GM21390 (cell line): ENCODE results near the gene CERK.
A peak's percentile ranks its signal among the peaks of the same experiment; 100 is the strongest.

ENCODE experiments used
- ATAC-seq: cut with Tn5 transposase; IDR thresholded peaks from one replicate; pipeline ENCODE4 v1.9.1; 2021; ENCODE audit not compliant: unreplicated experiment

Gene CERK

GRCh38 chr22:46749682-46750529 lies 11.9 kb upstream of the CERK start:
- ATAC-seq, result no peak

- no peak for ATAC-seq
Observed at GRCh38 chr22:46748908-46749675, 11.0 kb upstream of the CERK start.

GRCh38 chr22:46748206-46748907 lies 10.3 kb upstream of the CERK start:
- ATAC-seq, result no peak

GRCh38 chr22:46747646-46748045 lies 9.6 kb upstream of the CERK start:
- no peak for ATAC-seq

- ATAC-seq, result no peak
Observed at GRCh38 chr22:46746620-46747019, 8.6 kb upstream of the CERK start.

GRCh38 chr22:46746192-46746591 lies 8.1 kb upstream of the CERK start:
- ATAC-seq, result no peak

- no peak for ATAC-seq
Observed at GRCh38 chr22:46744581-46744980, 6.5 kb upstream of the CERK start.

GRCh38 chr22:46742576-46743221 lies 4.6 kb upstream of the CERK start:
- ATAC-seq, result no peak

- no peak for ATAC-seq
Observed at GRCh38 chr22:46741974-46742519, 4.0 kb upstream of the CERK start.

- ATAC-seq, result no peak
Observed at GRCh38 chr22:46740910-46741780, 3.1 kb upstream of the CERK start.

- no peak for ATAC-seq
Observed at GRCh38 chr22:46739094-46739870, 1.2 kb upstream of the CERK start.

GRCh38 chr22:46738647-46739093 lies 618 bp upstream of the CERK start:
- no peak for ATAC-seq

- peak; percentile 43 for ATAC-seq
Observed at GRCh38 chr22:46737105-46737975, 712 bp downstream of the CERK start.

GRCh38 chr22:46736705-46737104 lies 1.3 kb downstream of the CERK start:
- ATAC-seq, result no peak

GRCh38 chr22:46735747-46736608 lies 2.1 kb downstream of the CERK start:
- ATAC-seq, result no peak

- no peak for ATAC-seq
Observed at GRCh38 chr22:46734830-46735453, 3.1 kb downstream of the CERK start.
